Colonic mucosa (tissue), 4 donors: ENCODE data around the gene FOXK2. TPM values are rescaled to one million over a fixed set of nuclear protein-coding genes. Genes with fewer than 3 reads are reported as not detected.
A peak's percentile ranks its signal among the peaks of the same experiment; 100 is the strongest.

Experiments used
- DNase-seq: peaks from one replicate; pipeline ENCODE4 v3.0.0-alpha.2; 2020
- H3K27ac ChIP-seq: fragments of 200-600 bp; one replicate; pipeline ENCODE4 v1.8.0; 2021
- H3K27me3 ChIP-seq: fragments of 200-600 bp; one replicate; pipeline ENCODE4 v1.8.0; 2021
- H3K36me3 ChIP-seq: fragments of 200-600 bp; one replicate; pipeline ENCODE4 v1.8.0; 2021
- H3K4me1 ChIP-seq: fragments of 200-600 bp; one replicate; pipeline ENCODE4 v1.8.0; 2021; ENCODE audit warnings: mild to moderate bottlenecking
- H3K4me3 ChIP-seq: fragments of 200-600 bp; one replicate; pipeline ENCODE4 v1.8.0; 2021
- H3K9ac ChIP-seq, 2 donors: one replicate each; pipeline ENCODE4 v1.7.0; 2013; ENCODE audit warnings: control low read depth in 2 of 2, low read depth in 2 of 2, low read length in 2 of 2
- H3K9me3 ChIP-seq: fragments of 200-600 bp; one replicate; pipeline ENCODE4 v1.8.0; 2021
- intact Hi-C: fragments of 100-400 bp; cut with DNase I; formaldehyde crosslinking; loops from one replicate; pipeline ENCODE4 v1.14.1; 2022
- total RNA-seq, 2 donors: library from RNA; stranded (reverse); fragmentation: NEBNext Ultra II Directional in 1 of 2; extraction: Animal tissue kit (Norgen Biotek cat#: 25700) in 1 of 2; gene quantifications; one replicate each; pipeline ENCODE4 v1.2.1, GENCODE V29; 2021
- TF ChIP-seq, protein P1 (sequence below): fragments of 200-600 bp; IDR thresholded peaks from one replicate; pipeline ENCODE4 v1.8.0; 2022; ENCODE audit warnings: antibody characterized with exemption, mild to moderate bottlenecking
- donor health status: healthy.
- donor health status: DM: no; HTN: no; CAD: no.
- donor health status: DM: no; HTN: no; CAD: no.

FOXK2 gene
- total RNA-seq, 2 donors from 2014 or later, result 34.8 to 44.5 TPM

- no peak overlapping the region for H3K4me3 ChIP-seq
- H3K4me1 ChIP-seq, result no peaks in the 10 kb centered on the region
- H3K27ac ChIP-seq, result no peak overlapping the region
- DNase-seq, result no peak
- H3K9me3 ChIP-seq, result no peaks in the 10 kb centered on the region
- intact Hi-C loops, result no loop called here
- TF ChIP-seq, protein P1, sequence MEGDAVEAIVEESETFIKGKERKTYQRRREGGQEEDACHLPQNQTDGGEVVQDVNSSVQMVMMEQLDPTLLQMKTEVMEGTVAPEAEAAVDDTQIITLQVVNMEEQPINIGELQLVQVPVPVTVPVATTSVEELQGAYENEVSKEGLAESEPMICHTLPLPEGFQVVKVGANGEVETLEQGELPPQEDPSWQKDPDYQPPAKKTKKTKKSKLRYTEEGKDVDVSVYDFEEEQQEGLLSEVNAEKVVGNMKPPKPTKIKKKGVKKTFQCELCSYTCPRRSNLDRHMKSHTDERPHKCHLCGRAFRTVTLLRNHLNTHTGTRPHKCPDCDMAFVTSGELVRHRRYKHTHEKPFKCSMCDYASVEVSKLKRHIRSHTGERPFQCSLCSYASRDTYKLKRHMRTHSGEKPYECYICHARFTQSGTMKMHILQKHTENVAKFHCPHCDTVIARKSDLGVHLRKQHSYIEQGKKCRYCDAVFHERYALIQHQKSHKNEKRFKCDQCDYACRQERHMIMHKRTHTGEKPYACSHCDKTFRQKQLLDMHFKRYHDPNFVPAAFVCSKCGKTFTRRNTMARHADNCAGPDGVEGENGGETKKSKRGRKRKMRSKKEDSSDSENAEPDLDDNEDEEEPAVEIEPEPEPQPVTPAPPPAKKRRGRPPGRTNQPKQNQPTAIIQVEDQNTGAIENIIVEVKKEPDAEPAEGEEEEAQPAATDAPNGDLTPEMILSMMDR, result no peak
- peaks cover 16% of the 10 kb centered on the region for H3K36me3 ChIP-seq
- no peaks in the 10 kb centered on the region for H3K27me3 ChIP-seq
- no peak overlapping the region for H3K9ac ChIP-seq
Observed at GRCh38 chr17:82487910-82488309, 31.6 kb upstream of the FOXK2 start.

DNA sequence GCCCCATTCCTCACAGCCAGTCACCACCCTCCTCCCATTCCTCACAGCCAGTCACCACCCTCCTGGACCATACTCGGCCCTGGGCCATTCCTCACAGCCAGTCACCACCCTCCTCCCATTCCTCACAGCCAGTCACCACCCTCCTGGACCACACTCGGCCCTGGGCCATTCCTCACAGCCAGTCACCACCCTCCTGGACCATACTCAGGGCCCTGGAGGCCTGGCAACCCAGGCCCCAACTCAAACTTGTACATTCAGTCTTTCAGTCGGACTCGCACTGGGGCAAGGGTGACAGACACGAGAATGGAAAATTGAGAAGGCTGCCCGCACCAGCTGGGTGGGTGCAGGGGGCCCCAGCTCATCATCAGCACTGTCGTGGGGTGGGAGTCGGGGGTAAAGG lies 30.4 kb upstream of the FOXK2 start:
- Histone ChIP-seq H3K9me3 (no peaks in the 10 kb centered on the region), H3K9ac (no peak overlapping the region), H3K27me3 (no peaks in the 10 kb centered on the region), H3K27ac (no peak overlapping the region), H3K4me3 (no peak overlapping the region), H3K4me1 (no peaks in the 10 kb centered on the region), H3K36me3 (peaks cover 12% of the 10 kb centered on the region)
- TF ChIP-seq, protein P1, result no peak
- no peak for DNase-seq
- intact Hi-C loops, result no loop called here

- Histone ChIP-seq H3K4me3 (no peak overlapping the region), H3K4me1 (no peaks in the 10 kb centered on the region), H3K9ac (peak overlapping the region in 1 of 2 donors; percentile 9), H3K27ac (no peak overlapping the region), H3K9me3 (no peaks in the 10 kb centered on the region), H3K27me3 (no peaks in the 10 kb centered on the region), H3K36me3 (peaks cover 3% of the 10 kb centered on the region)
- DNase-seq, result no peak
- TF ChIP-seq, protein P1, result no peak
- intact Hi-C loops, result no loop called here
Observed at GRCh38 chr17:82489851-82490511, 29.6 kb upstream of the FOXK2 start.

- Histone ChIP-seq H3K4me3 (no peak overlapping the region), H3K27me3 (no peaks in the 10 kb centered on the region), H3K27ac (no peak overlapping the region), H3K36me3 (no peaks in the 10 kb centered on the region), H3K9ac (peak overlapping the region; percentile 9 to 17), H3K9me3 (no peaks in the 10 kb centered on the region), H3K4me1 (no peaks in the 10 kb centered on the region)
- DNase-seq, result no peak
- TF ChIP-seq, protein P1, result no peak
- intact Hi-C loops, result no loop called here
Observed at GRCh38 chr17:82490512-82491195, 28.9 kb upstream of the FOXK2 start.

- TF ChIP-seq, protein P1, result no peak
- H3K4me3 ChIP-seq, result no peak overlapping the region
- H3K36me3 ChIP-seq, result no peaks in the 10 kb centered on the region
- H3K27me3 ChIP-seq, result no peaks in the 10 kb centered on the region
- H3K27ac ChIP-seq, result no peak overlapping the region
- peak overlapping the region in 1 of 2 donors; percentile 17 for H3K9ac ChIP-seq
- intact Hi-C loops, result no loop called here
- no peak for DNase-seq
- H3K4me1 ChIP-seq, result peaks cover 2% of the 10 kb centered on the region
- H3K9me3 ChIP-seq, result no peaks in the 10 kb centered on the region
Observed at GRCh38 chr17:82491196-82491530, 28.4 kb upstream of the FOXK2 start.
